ENCODE data around the gene KCNK16. TPM values are rescaled to one million over a fixed set of nuclear protein-coding genes. Genes with fewer than 3 reads are reported as not detected.

The KCNK16 gene
- total and polyA plus RNA-seq, 5 experiments from 2014 or later, result not detected

DNA sequence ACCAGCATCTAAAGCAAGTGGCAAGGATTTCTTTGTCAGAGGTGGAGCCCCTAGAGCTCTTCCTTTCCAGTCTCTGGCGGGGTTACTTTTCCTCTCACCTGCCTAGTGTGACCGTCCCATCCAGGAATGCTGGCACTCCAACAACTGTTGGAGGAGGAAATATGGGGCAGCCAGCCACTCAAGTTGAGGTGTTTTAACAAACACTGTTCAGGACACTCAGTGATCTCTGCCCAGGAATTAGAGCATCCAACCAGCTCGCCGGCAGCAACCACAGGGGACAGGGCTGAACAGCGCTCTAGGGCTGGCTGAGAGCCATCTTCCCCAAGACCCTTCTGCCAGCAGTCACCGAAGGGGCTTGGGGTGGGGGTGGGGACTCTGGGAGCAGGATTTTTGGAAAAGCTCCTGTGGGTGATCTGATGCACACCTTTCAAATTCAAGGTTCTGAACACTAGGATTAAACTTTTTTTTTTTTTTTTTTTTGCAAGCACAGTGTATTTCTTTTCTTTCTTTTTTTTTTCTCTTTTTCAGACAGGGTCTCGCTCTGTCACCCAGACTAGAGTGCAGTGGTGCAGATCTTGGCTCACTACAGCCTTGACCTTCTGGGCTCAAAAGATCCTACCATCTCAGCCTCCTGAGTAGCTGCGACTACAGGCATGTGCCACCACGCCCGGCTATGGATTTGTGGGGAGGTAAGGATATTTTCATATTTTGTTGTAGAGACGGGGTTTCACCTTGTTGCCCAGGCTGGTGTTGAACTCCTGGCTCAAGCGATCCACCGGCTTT, 28.4 kb upstream of the KCNK16 start:
- POLR2A ChIA-PET, result no interaction called here
- no peak overlapping the region for H3K4me3 Mint-ChIP-seq
- no peak for ATAC-seq
- peaks cover 0 to 9% (median 0%) of the 10 kb centered on the region in 5 donors for H3K27me3 Mint-ChIP-seq
- no peak overlapping the region for H3K27ac Mint-ChIP-seq
- H3K9me3 Mint-ChIP-seq, result no peaks in the 10 kb centered on the region
- peaks cover 0 to 3% (median 0%) of the 10 kb centered on the region in 4 donors for H3K4me1 Mint-ChIP-seq
- DNase-seq, result peak in 1 of 10 donors; percentile 9
- H3K36me3 Mint-ChIP-seq, result no peaks in the 10 kb centered on the region

DNA sequence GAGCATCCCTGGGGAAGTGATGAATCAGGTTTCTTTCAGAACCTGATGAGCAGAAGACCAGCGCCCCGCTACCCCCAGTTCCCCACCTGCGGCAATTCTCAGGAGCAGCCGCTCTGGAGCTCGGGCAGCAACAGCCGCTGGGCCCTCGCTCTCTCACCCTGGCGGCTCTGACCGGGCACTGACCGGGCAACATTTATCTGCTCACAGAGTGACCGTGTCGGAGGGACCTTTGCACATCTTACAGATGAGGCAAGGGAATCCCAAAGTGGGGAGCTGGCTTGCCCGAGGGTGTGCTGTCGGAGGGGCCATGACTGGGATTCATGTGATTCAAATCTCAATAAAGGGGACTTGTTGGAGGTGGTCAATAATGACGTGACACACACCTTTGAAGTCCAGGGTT, 26.2 kb upstream of the KCNK16 start:
- no peak overlapping the region for H3K27ac Mint-ChIP-seq
- no peaks in the 10 kb centered on the region for H3K36me3 Mint-ChIP-seq
- no peak overlapping the region for H3K4me3 Mint-ChIP-seq
- peaks cover 0 to 4% (median 2%) of the 10 kb centered on the region in 4 donors for H3K4me1 Mint-ChIP-seq
- no peak for ATAC-seq
- peaks cover 0 to 11% (median 2%) of the 10 kb centered on the region in 5 donors for H3K27me3 Mint-ChIP-seq
- POLR2A ChIA-PET, result no interaction called here
- no peaks in the 10 kb centered on the region for H3K9me3 Mint-ChIP-seq
- DNase-seq, result peak in 1 of 10 donors; percentile 15

DNA sequence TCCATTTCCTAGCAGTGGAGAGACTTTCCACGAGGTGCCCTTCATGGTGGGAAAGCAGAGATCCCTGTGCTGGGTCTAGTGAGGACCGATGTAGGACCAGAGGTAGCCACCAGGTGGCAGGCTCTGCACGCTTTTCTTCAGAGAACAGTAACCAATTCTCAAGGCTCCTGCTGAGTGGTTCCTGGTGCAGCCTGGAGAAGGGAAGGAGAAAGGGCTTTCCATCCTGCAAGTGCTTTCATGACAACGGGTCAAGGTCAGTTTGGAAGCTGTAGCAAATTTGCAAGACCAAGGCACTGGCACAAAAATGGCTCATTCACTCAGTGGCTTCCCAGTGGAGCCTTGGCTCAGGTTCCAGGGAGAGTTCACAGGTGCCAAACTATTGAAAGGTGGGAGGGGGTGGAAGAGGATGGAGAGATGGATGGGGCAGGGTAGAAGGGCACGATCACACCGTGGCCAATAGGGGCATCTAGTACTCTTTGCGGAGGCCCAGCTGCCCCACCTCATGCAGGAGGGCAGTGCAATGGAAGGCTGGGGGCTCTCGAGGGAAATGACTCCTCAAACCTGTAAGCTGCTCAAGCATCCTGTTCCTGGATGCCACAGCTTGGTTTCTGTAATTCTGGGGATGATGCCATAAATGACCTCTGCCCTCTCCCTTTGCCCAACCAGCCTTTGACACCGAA, 25.5 kb upstream of the KCNK16 start:
- Mint-ChIP-seq H3K9me3 (no peaks in the 10 kb centered on the region), H3K4me1 (peaks cover 0 to 11% (median 2%) of the 10 kb centered on the region in 4 donors), H3K36me3 (no peaks in the 10 kb centered on the region), H3K4me3 (no peak overlapping the region), H3K27ac (peak overlapping the region in 1 of 10 donors; percentile 46), H3K27me3 (peaks cover 0 to 11% (median 4%) of the 10 kb centered on the region in 5 donors)
- ATAC-seq (peak in 1 of 2 donors; percentile 38), DNase-seq (peak; percentile 16 to 66 (median 38))
- POLR2A ChIA-PET, result no interaction called here

DNA sequence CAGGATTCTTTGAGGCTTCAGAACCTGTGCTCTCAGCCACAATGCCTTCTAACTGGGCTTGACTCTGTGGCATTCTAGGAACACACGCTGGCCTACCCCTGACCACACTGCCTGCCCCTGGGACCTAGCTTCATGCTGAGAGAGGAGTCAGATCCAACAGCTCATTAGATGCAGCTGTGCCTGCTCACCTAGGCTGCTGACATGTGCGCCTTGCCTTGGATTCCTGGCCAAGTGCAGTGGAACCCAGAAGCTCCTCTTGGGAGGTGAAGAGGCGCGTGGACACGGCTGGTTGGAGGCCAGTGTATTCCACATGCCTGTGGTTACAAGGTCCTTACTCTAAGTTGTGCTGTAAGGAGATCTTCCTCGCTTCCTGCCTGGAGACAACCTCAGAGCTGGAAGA, 24.7 kb upstream of the KCNK16 start:
- ATAC-seq, result no peak
- Mint-ChIP-seq H3K9me3 (no peaks in the 10 kb centered on the region), H3K36me3 (no peaks in the 10 kb centered on the region), H3K4me3 (no peak overlapping the region), H3K27ac (no peak overlapping the region), H3K4me1 (peaks cover 0 to 16% (median 2%) of the 10 kb centered on the region in 4 donors), H3K27me3 (peaks cover 0 to 11% (median 4%) of the 10 kb centered on the region in 5 donors)
- DNase-seq, result no peak
- POLR2A ChIA-PET, result no interaction called here

DNA sequence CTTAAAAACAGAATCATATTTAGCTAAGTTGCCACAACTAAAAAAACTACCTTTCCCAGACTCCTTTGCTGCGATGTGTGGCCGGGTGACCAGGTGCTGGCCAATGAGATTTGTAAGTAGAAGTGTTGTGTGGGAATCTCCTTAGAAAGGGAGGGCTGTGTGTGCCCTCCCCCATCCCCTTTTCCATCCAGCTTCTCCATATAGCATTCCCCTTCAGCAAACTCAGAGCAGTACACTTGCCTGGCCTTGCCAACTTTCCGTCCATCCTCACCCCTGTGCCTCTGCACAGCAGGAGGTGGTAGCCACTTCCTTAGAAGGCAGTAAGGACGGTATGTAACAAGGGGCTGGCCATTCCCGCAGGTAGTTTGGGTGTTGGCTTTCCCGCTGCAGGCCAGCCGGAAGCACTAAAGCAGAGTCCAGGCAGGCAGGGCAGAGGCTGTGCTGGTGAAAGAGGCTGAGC, 22.3 kb upstream of the KCNK16 start:
- Mint-ChIP-seq H3K27ac (peak overlapping the region in 1 of 10 donors; percentile 38), H3K9me3 (no peaks in the 10 kb centered on the region), H3K36me3 (no peaks in the 10 kb centered on the region), H3K4me3 (no peak overlapping the region), H3K27me3 (peaks cover 0 to 13% (median 9%) of the 10 kb centered on the region in 5 donors), H3K4me1 (peaks cover 0 to 16% (median 2%) of the 10 kb centered on the region in 4 donors)
- DNase-seq, result no peak
- POLR2A ChIA-PET, result no interaction called here
- ATAC-seq, result no peak

DNA sequence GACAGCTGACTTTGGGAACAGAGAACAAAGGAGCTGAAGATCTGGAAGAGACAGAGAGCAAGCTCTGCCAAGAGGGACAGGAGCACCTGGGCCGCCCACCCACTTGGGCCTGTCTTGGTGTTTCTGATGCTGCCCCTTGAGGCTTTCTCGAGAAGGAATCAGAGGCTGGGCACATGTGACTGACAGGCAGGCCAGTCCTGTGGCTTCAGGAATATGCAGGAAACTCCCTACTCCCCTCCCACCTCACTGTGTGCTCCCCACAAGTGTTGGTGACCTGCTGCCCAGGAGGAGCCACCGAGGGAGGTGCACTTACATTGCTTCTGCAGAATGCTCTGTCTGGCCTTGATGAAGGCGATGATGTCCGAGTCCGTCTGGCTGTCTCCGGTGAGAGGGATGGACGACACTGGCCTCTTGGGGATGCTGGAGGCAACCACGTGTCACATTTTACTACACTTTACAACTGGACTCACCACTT, 20.9 kb upstream of the KCNK16 start:
- POLR2A ChIA-PET, result no interaction called here
- H3K27ac Mint-ChIP-seq, result peak overlapping the region in 3 of 10 donors; percentile 4 to 68 (median 28)

DNA sequence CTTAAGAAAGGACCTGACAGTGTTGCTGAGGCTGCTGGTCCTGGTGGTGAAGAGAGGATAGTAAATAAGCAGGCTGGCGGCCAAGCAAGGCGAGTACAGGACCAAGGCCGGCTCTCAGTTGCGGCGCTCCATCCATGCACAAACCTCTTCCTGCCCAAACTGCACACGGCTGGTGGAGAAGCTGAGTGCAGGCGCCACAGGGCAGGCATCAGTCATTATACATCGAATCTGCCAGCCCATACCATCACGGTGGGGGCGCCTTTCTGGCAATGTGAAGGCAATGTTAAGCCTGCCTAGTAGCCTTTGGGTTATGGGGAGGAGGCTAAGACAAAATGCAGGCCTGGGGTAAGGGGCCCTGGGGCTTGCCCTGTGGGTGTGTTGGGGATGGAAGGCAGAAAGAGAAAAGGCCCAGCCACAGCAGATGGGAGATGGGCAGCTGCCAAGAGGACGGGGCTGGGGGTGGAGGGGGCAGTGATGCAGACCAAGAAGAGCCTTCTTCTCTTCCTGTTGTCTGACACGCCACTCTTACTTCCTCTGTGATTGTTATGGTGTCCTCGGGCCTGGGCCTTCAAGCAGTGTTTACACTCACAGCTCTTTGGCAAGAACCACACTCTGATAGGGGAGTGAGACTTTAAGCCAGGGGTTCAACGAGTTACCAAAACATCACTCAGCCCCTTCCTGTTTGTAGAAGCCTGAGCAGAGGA, 20.3 kb upstream of the KCNK16 start:
- DNase-seq (no peak), ATAC-seq (no peak)
- peak overlapping the region in 2 of 10 donors; percentile 28 to 68 for H3K27ac Mint-ChIP-seq
- no peak overlapping the region for H3K4me3 Mint-ChIP-seq
- POLR2A ChIA-PET, result no interaction called here
- H3K36me3 Mint-ChIP-seq, result no peaks in the 10 kb centered on the region
- peaks cover 8 to 27% (median 22%) of the 10 kb centered on the region in 5 donors for H3K27me3 Mint-ChIP-seq
- no peaks in the 10 kb centered on the region for H3K9me3 Mint-ChIP-seq
- peaks cover 0 to 24% (median 1%) of the 10 kb centered on the region in 4 donors for H3K4me1 Mint-ChIP-seq

More for the DNA sequence above, 20.9 kb upstream of the KCNK16 start:
- Mint-ChIP-seq H3K27me3 (peaks cover 3 to 24% (median 19%) of the 10 kb centered on the region in 5 donors), H3K4me3 (no peak overlapping the region), H3K4me1 (peaks cover 0 to 19% (median 2%) of the 10 kb centered on the region in 4 donors), H3K36me3 (no peaks in the 10 kb centered on the region), H3K9me3 (no peaks in the 10 kb centered on the region)
- DNase-seq, result no peak
- ATAC-seq, result no peak

DNA sequence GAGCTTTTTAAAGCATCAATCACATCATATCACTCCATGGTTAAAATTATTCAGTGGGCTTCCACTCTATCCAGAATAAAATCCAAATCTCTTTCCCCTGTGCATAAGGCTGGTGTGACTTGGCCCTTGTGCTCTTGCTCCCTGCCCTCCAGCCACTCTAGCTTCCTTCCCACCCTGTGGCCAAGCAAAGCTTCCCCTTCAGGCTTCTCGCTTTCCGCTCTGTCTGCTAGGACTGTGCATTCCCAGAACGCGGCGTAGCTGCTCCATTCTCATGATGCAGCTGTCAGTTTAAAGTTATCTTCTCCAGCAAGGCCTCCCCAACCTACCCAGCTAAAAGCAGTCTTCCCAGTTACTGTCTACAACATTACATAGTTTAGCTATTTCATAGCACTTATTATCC, 19.4 kb upstream of the KCNK16 start:
- no peak for DNase-seq
- no peak for ATAC-seq
- H3K27me3 Mint-ChIP-seq, result peaks cover 9 to 32% (median 27%) of the 10 kb centered on the region in 5 donors
- H3K27ac Mint-ChIP-seq, result no peak overlapping the region
- H3K36me3 Mint-ChIP-seq, result no peaks in the 10 kb centered on the region
- no peaks in the 10 kb centered on the region for H3K9me3 Mint-ChIP-seq
- H3K4me1 Mint-ChIP-seq, result peaks cover under 1 to 29% (median 5%) of the 10 kb centered on the region in 4 donors
- H3K4me3 Mint-ChIP-seq, result no peak overlapping the region
- POLR2A ChIA-PET, result no interaction called here

DNA sequence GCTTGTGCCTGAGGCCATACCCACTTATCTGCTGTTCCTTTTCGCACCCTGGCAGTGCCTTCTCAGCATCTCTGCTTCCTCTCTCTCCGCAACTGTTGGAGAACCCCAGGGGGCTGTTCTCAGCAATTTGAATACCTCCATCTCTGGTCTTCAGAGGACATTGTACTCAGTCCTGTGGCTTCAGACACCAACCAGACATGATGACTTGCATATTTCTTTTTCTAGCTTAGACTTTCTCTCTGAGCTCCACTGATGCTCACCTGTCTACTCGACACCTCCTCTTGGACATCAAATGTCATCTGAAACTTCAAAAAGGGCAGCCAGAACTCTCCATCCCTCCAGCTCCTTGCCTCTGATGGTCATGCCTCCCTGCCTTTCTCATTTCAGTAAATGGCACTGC, 18.9 kb upstream of the KCNK16 start:
- Mint-ChIP-seq H3K27ac (no peak overlapping the region), H3K9me3 (no peaks in the 10 kb centered on the region), H3K4me3 (no peak overlapping the region), H3K36me3 (no peaks in the 10 kb centered on the region), H3K27me3 (peaks cover 9 to 32% (median 30%) of the 10 kb centered on the region in 5 donors), H3K4me1 (peaks cover 4 to 34% (median 9%) of the 10 kb centered on the region in 4 donors)
- POLR2A ChIA-PET, result no interaction called here
- no peak for ATAC-seq
- DNase-seq, result no peak

DNA sequence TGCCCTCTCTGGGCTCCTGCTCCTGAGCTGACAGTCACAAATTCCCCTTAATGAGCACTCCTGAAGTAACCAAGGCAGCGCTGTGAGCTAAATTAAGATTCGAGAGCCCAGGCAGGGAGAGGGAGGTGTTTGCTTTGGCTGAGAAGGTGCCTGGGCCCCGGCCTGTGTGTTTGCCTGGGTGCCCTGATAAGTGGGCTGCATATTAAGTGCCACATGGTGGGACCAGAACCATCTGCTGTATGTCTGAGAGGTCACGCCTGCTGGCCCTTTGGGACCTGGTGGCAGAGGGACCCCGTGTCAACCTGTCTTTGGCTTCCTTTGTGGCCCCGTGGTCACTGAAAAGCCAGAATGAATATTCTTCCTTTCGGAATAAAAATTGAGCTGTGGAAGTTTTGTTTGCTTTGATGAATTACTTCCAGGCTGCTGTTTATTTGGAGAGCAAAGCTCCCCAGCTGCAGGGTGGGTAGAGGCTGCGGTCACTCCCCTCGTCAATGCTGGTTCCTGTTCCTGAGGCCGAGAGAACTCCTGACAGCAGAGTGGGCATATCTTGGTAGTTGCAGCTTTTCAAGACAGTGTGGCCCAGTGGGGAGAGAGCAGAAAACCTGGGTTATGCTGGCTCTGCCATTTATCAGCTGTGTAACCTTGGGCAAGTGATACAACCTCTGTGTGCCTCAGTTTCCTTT, 17.5 kb upstream of the KCNK16 start:
- Mint-ChIP-seq H3K9me3 (no peaks in the 10 kb centered on the region), H3K4me1 (peaks cover 8 to 43% (median 16%) of the 10 kb centered on the region in 4 donors), H3K27ac (no peak overlapping the region), H3K27me3 (peaks cover 9 to 32% (median 30%) of the 10 kb centered on the region in 5 donors), H3K36me3 (no peaks in the 10 kb centered on the region), H3K4me3 (no peak overlapping the region)
- ATAC-seq (no peak), DNase-seq (no peak)
- POLR2A ChIA-PET, result no interaction called here

DNA sequence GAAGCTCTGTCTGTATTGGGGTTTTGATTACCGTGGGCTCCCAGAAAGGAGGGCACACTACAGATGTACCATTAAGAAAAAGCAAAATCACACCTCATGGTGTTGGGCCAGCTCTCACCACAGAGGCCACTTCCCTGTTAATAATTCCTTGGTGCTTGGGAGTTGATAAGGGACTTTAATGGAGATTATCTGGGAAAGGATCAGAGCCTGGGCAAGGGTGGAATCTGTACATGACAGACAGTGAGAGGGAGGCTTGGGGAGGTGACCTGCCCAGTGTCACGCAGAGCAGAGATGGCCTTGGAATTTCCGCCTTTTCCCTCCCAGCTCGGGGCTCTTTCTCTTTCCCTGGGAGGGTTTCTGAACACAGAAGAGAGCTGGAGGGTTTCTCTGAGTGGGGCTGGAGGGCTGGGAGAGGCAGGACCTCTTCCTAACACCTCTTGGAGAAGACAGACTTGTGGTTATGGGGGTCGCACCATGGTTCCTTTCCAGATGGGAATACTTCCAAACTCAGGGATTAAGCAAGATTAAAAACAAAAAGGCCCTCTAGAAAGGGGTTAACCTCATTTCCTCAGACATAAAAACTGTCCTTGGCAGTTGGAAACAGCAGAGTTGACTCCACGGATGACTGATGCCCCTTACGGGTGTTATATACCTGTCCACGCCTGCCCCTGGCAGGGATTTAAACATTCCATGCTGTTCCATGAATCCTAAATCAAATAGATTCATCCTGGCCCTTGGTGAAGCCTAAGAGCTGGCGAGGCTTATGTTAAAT, 16.8 kb upstream of the KCNK16 start:
- ATAC-seq (no peak), DNase-seq (no peak)
- Mint-ChIP-seq H3K36me3 (no peaks in the 10 kb centered on the region), H3K27me3 (peaks cover 9 to 31% (median 26%) of the 10 kb centered on the region in 5 donors), H3K27ac (no peak overlapping the region), H3K9me3 (no peaks in the 10 kb centered on the region), H3K4me3 (no peak overlapping the region), H3K4me1 (peaks cover 8 to 46% (median 16%) of the 10 kb centered on the region in 4 donors)
- POLR2A ChIA-PET, result no interaction called here

DNA sequence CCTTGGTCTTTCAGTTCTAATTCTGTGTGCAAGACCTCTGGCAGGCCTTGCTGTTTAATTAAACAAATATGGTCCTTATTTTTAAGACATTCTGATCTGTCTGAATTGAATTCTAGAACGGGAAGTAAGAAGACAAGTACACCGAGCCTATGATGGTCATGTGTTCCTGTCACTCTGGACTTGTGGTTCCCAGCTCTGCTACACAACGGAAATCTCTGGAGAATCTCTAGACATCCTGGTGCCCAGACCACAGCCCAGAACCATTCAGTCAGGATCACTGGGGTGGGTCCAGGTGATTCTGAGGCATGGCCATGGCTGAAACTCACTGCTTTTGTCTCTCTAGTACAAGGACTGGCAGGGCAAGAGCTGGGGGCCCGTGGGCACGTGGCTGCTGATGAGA, 15.9 kb upstream of the KCNK16 start:
- no peak overlapping the region for H3K27ac Mint-ChIP-seq
- H3K27me3 Mint-ChIP-seq, result peaks cover 9 to 30% (median 26%) of the 10 kb centered on the region in 5 donors
- no peaks in the 10 kb centered on the region for H3K9me3 Mint-ChIP-seq
- POLR2A ChIA-PET, result no interaction called here
- H3K4me3 Mint-ChIP-seq, result no peak overlapping the region
- no peak for DNase-seq
- no peaks in the 10 kb centered on the region for H3K36me3 Mint-ChIP-seq
- no peak for ATAC-seq
- H3K4me1 Mint-ChIP-seq, result peaks cover 8 to 38% (median 16%) of the 10 kb centered on the region in 4 donors
